ENCODE measurements around the gene AKT1. TPM values are rescaled to one million over a fixed set of nuclear protein-coding genes. Genes with fewer than 3 reads are reported as not detected.

The AKT1 gene
- total RNA-seq, 2 donors from 2014 or later: 115 to 143 TPM

DNA sequence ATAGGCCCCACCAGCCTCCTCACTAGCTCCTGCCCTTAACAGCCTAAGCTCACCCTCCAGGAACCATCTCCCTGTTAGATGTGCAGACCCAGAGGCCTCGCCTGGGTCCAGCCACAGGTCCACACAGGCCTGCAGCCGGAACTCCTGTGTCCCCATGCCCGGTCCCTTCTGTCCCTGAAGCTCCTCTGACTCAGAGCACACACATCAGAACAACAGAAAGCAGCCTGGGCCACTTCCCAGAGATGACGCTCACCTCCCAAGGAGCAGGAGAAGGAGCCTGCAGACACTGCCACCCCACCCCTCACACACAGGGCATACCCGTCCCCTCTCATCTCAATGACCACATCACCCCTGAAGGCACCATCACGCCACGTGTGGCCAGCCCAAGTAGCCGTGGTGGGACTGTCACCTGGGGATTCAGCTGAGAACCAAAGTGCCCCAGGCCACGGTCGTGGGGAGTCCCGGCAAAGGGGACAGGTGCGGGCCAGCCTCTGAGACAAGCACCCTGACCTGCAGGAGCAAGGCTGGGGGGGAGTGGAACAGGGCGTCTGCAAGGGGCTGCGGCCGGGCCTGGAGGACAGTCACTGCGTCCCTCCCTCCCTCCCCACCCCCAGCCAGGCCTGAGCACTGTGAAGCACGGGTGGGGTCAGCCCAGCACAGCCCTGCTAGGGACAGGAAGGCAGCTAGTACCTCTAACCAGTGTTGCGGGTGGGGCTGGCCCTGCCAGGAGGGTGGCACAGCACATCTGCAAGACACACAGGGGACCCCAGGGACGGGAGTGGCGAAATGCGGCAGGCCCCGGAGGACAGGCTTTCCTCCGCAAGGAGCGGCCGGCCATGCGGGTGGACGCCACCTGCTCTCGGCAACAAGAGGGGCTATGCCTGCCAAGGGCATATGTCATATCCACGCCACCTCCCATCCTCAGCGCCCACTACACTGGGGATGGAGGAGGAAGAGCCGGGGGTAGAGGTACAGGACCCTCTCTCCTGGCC is 5.5 kb downstream of the AKT1 start:
- no peak for DNase-seq (ENCODE audit: low spot score)
- intact Hi-C loops (cut with DNase I): no loop called here

GRCh38 chr14:104788873-104789663 is 6.5 kb downstream of the AKT1 start:
- intact Hi-C loops (cut with DNase I): no loop called here
- DNase-seq (ENCODE audit: low spot score): no peak

DNA sequence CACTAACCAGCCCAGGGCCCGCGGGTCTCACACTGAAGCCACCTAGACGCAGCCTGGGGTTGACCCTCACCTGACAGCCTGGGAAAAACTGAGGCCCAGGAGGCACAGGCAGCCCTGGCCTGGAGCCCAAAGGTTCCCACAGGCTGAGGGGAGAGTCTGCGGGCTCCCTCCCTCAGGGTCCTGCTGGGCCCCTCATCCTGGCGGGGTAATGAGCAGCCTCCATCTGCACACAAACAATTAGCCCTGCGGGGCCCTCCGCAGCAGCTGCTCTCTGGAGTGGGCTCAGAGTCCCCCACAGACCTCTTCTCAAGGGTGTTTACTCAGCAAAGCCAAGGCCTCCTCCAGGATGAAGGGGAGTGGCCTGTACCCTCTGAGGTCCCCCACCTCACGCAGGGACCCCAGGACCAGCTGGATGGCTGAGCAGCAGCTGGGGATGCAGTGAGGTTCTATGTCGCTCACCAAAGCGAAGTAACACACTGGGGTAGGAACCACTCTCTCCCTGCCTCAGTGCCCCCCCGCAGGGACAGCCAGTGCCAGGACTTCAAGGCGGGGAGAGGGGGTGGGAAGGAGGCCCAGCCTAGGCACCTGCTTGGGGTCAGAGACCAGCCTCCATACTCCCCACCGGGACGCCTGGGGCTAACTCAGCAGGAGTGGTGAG is 7.3 kb downstream of the AKT1 start:
- no peak for DNase-seq (ENCODE audit: low spot score)
- intact Hi-C loops (cut with DNase I): no loop called here

DNA sequence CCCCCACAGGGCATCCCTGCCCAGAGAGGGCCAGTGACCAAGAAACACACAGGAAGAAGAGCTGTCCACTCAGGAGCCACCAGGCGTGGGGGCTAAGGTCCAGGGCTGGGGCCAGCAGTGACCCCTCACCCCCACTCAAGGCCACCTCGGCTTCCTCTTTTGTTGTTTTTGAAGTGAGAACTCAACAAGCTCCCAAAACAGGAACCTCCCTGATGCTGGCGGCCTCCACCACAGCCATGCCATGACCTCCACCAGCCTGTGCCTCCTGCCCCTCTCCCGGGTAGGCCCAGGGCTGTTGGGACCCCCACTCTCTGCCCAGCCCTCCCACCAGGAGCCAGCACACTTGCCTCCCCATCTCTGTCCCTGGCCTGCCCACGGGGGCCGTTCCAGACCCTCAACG is 7.8 kb downstream of the AKT1 start:
- no peak for DNase-seq (ENCODE audit: low spot score)
- intact Hi-C loops (cut with DNase I): no loop called here

DNA sequence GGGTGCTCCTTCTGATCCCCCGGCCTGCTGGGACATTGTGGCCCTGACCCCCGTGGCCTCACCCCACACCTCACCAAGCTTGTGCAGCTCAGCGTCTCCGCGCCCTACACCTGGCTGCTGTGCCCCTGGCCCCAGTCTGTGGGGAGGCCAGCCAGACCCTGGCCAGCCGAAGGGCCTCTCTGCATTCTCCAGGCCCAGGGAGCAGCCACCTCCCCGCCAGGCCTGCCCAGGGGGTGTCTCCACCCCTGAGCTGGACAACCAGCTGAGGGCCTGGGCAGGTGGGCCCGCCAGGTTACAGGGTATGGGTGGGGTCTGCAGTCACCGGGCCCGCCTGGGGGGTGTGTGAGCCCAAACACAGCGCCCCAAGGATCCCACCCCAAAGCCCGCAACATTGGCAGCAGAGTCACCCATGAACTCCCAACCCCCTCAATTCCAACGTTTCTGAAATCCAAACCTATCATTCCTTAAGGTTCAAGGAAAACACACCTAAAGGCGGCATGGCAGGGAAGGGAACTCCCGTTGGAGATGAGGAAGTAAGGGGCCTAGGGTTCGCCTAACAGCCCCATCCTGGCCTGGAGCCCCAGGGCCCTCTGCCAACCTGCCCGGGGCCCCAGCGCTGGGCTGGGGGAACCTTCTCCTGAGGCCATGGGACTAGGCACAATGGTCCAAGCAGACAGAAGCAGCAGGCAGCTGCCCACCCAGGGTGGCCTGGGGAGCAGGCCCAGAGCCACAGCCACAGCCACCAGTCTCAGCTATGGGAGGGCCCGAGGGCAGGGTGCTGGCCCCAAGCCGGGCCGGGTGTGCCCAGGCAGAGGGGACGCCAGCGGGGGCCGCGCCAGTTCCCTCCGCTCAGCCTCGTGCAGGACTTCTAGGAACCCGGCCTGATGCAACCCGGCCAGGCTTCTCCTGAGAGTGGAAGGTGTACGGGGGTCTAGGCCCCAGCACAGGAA is 8.5 kb downstream of the AKT1 start:
- intact Hi-C loops (cut with DNase I): no loop called here
- DNase-seq (ENCODE audit: low spot score): no peak

- intact Hi-C loops (cut with DNase I): no loop called here
Measured at GRCh38 chr14:104786091-104786586, 9.4 kb downstream of the AKT1 start.

GRCh38 chr14:104785708-104786080 is 9.9 kb downstream of the AKT1 start:
- no peak for DNase-seq (ENCODE audit: low spot score)
- intact Hi-C loops (cut with DNase I): no loop called here

More at GRCh38 chr14:104786091-104786586, 9.4 kb downstream of the AKT1 start:
- DNase-seq (ENCODE audit: low spot score): no peak

DNA sequence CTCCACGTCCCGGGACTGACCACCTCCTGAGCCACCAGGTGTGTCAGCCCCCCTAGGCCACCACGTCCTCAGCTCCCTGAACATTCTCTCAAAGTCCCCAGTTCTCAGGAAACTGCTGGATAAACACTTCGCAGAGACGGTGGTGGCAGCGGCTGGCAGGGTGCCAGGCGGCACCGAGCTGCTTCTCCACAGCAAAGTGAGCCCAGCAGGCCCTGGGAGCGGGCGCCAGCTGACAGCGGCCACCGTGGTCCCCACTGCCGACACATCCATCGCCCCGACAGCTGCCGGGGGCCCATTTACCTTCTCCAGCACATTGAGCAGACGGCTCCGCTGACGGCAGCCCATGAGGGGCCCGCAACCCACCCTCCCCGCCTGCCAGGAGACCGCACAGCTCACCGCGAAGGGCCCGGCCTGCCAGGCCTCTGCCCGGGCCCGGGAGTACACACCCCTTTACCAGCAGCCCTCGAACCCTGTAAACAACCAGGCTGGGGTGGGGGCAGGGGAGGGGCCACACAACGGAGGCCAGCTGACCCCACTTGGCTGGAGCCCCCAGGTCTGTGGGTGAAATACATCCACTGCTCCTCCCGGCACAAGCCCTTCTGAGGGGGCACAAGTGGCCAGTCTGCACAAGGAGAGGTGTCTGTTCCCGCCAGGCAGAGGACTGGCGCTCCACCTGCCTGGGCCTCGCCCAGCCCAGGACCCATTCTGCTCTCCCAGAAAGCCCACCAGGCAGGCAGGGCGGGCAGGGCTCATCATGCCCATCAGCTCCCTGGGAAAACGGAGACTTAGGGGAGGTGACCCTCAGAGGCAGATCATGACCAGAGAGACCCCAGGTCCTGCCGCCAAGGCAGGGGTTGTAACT is 10.5 kb downstream of the AKT1 start:
- no peak for DNase-seq (ENCODE audit: low spot score)
- intact Hi-C loops (cut with DNase I): no loop called here

DNA sequence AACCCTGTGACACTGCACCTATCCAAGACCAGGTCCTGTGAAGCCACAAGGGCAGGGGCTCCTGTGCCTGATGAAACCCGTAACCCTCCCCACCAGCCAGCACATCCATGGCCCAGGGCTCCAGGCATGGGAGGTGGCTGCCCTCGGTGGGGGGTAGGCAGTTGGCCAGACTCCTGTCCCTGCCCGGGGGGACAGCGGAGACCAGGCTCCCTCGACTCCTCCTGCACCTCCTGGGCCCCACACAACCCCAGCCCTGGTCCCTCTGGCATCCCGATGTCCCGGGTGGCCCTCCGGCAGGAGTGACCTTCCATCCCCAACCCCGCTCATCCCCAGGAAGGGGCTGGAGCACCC is 11.4 kb downstream of the AKT1 start:
- intact Hi-C loops (cut with DNase I): no loop called here
- DNase-seq (ENCODE audit: low spot score): no peak

DNA sequence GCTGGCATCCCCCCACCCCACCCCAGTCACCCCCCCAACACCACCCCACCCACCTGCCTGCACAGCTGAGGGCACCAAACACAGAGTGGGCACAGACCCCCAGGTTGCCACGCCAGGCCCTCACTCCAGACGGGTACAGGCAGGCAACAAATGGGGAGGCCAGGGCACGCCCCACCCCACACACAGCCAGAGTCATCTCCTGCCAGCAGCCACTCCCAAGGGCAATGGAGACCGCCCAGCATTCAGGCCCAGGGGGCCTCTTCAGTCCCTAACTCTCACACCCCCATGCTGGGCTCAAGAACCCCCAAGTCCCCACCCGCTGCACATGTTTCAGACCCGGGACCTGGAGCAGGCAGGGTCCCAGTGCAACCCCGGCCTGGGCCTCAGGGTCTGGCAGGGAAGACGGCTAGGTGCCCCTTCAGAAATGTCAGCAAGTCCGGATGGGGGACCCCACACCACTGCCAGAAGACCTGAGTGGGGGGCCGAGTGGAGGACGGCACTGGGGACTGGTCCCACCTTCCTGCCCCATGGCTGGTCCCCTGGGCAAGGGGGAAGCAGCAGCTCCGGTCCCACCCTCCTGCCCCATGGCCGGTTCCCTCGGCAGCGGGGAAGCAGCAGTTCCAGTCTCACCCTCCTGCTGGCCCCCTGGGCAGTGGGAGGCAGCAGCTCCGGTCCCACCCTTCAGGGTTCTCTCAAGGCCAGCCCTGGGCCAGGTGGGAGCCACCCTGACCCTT is 11.9 kb downstream of the AKT1 start:
- no peak for DNase-seq (ENCODE audit: low spot score)
- intact Hi-C loops (cut with DNase I): no loop called here

DNA sequence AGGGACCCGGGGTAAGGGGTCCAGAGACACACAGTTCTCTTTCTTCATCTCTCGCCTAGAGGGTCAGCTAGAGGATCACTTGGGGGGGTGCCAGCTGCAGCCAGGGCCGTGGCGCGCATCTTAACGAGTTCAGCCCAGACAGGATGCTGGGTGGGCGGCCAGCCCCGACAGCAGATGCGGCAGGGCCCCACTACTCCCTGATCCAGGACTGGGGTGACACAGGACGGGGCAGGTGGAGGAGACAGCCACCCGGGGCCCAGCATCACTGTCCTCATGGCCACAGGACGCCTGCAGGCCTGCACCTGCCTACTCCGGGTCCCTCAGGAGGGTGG is 12.8 kb downstream of the AKT1 start:
- no peak for DNase-seq (ENCODE audit: low spot score)
- intact Hi-C loops (cut with DNase I): no loop called here

DNA sequence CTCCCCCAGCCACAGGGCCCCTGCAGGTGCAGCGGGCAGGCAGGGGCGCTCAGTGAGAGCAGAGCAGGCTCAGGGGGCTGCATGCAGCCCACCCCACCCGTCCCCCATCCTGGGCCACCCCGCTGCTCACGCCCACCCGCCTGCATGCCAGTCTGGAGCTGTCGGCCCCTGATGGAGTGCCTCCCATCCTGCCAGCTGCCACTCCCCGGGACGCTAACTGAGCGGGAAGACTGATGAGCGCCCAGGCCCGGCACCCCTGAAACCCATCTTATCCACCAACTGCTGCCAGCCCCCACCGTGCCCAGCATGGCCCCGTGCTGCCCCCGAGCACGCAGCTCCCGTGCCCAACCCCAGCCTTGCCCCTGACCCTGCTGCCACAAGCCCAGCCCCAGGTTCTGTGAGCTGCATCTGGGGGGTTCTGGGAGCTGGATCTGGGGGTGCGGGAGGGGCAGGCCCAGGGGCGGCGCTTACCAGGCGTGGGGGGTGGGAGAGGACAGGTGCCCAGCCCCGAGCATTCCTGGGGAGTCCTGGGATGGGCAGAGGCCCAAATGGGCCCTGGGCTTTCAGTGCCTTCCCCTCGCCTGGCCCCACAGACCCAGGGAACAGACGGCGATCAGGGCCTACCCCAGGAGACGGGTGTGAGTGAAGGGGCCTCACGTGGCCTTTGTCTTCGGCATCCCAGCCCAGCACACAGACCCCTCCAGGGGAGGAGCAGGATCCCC is 13.3 kb downstream of the AKT1 start:
- intact Hi-C loops (cut with DNase I): no loop called here

DNA sequence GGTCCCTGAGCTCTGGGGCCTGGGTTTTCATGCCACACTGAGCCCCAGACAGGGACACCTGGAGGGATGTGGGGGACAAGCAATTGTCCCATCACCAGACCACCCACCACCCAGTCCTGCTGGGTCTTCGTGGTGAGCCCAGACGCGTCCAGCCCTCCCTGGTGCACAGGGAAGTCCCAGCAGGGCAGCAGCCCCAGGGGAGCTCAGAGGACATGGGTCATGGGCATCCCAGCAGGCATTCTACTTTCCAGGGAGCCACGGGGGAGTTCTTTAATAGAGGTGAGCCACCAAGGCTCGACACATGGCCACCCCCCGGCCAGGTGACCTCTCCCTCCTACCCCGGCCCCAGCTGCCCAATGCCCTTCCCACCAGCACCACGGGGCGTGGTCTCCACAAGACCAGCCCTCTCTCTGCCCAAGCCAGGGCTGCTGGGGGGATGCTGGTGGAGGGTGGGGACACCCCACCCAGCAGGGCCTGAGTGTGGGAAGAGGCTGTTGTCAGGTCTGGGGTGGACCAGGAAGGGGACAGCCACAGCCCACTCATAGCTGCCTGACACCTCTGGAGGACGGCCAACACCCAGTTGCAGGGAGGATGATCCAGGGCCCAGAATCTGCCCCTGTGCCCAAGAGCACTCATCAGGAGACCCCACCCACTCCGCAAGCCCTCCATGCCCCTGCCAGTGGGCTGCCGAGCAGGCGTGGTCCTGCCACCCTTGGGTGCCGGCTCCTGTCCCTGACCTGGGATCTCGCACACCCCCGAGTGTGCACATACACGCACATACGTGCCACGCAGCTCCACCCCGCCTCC is 14.1 kb downstream of the AKT1 start:
- DNase-seq (ENCODE audit: low spot score): no peak
- intact Hi-C loops (cut with DNase I): no loop called here

More for the DNA sequence above, 13.3 kb downstream of the AKT1 start:
- no peak for DNase-seq (ENCODE audit: low spot score)

GRCh38 chr14:104780513-104781030 is 15.0 kb downstream of the AKT1 start:
- DNase-seq (ENCODE audit: low spot score): no peak
- intact Hi-C loops (cut with DNase I): no loop called here

DNA sequence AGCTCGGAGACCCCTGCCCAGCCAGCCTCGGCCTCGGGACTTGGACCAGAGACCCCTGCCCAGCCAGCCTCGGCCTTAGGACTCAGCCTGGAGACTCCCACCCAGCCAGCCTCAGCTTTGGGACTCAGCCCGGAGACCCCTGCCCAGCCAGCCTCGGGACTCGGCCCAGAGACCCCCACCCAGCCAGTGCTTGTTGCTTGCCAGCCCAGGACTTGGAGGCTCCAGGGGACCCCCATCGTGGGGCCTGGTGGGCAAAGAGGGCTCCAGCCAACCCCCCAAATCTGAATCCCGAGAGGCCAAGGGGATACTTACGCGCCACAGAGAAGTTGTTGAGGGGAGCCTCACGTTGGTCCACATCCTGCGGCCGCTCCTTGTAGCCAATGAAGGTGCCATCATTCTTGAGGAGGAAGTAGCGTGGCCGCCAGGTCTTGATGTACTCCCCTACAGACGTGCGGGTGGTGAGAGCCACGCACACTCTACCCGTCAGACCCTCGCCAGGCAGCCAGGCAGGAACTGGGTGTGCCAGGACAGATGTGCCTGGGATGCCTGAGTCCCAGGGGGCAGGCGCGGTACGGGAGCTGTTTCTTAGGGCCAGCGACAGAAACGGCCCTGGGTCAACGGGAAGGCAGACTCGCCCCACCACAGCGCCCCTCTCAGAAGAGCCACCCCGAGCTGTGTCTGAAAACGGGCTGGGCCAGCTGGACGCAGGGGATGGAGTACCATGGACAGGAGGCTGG is 15.6 kb downstream of the AKT1 start:
- intact Hi-C loops (cut with DNase I): no loop called here
- DNase-seq (ENCODE audit: low spot score): no peak

Data from posterior vena cava (tissue), 2 donors.